Stimulated activated naive CD8-positive, alpha-beta T cell treated with anti-CD3 and anti-CD28 coated beads, Interleukin-15, Interleukin-2, amounts not matched to agents 100 U/mL and 50 U/mL, for 24 hours (primary cell): Measurements from ENCODE around the gene EHD4.

Experiments
- ATAC-seq: fragments of 150-1000 bp; cut with Tn5 transposase; one replicate; pipeline ENCODE4 v1.10.0; 2021
- DNase-seq: peaks from one replicate; pipeline ENCODE4 v3.0.0; 2021

The EHD4 gene

GRCh38 chr15:41957021-41957897 is 15.1 kb downstream of the EHD4 start:
- DNase-seq (no peak), ATAC-seq (peak; percentile 61)

- no peak for ATAC-seq
- no peak for DNase-seq
Observed at GRCh38 chr15:41955807-41956525, 16.4 kb downstream of the EHD4 start.

- no peak for DNase-seq
- no peak for ATAC-seq
Observed at GRCh38 chr15:41955100-41955499, 17.3 kb downstream of the EHD4 start.

GRCh38 chr15:41954036-41954435 is 18.3 kb downstream of the EHD4 start:
- ATAC-seq (no peak), DNase-seq (no peak)

- ATAC-seq: no peak
- DNase-seq: no peak
Observed at GRCh38 chr15:41952013-41952563, 20.3 kb downstream of the EHD4 start.

- ATAC-seq (no peak), DNase-seq (no peak)
Observed at GRCh38 chr15:41951571-41951970, 20.8 kb downstream of the EHD4 start.

GRCh38 chr15:41950489-41950888 is 21.9 kb downstream of the EHD4 start:
- ATAC-seq (no peak), DNase-seq (no peak)

- no peak for DNase-seq
- no peak for ATAC-seq
Observed at GRCh38 chr15:41950127-41950483, 22.3 kb downstream of the EHD4 start.

- ATAC-seq (no peak), DNase-seq (no peak)
Observed at GRCh38 chr15:41949401-41950126, 22.8 kb downstream of the EHD4 start.

- ATAC-seq (no peak), DNase-seq (no peak)
Observed at GRCh38 chr15:41948490-41948889, 23.9 kb downstream of the EHD4 start.

GRCh38 chr15:41946970-41947369 is 25.4 kb downstream of the EHD4 start:
- DNase-seq (no peak), ATAC-seq (no peak)

GRCh38 chr15:41945731-41946130 is 26.6 kb downstream of the EHD4 start:
- no peak for ATAC-seq
- DNase-seq: no peak

GRCh38 chr15:41945221-41945620 is 27.1 kb downstream of the EHD4 start:
- DNase-seq (no peak), ATAC-seq (no peak)

GRCh38 chr15:41944313-41944940 is 27.9 kb downstream of the EHD4 start:
- DNase-seq (no peak), ATAC-seq (no peak)

GRCh38 chr15:41943543-41944312 is 28.6 kb downstream of the EHD4 start:
- no peak for ATAC-seq

GRCh38 chr15:41942886-41943285 is 29.5 kb downstream of the EHD4 start:
- no peak for ATAC-seq
- DNase-seq: no peak

More at GRCh38 chr15:41943543-41944312, 28.6 kb downstream of the EHD4 start:
- DNase-seq: no peak

GRCh38 chr15:41941644-41942415 is 30.5 kb downstream of the EHD4 start:
- DNase-seq: no peak
- no peak for ATAC-seq

GRCh38 chr15:41940441-41940857 is 31.9 kb downstream of the EHD4 start:
- ATAC-seq (peak; percentile 82), DNase-seq (peak; percentile 62)

GRCh38 chr15:41939986-41940385 is 32.4 kb downstream of the EHD4 start:
- ATAC-seq (no peak), DNase-seq (no peak)

GRCh38 chr15:41937568-41937923 is 34.8 kb downstream of the EHD4 start:
- DNase-seq (no peak), ATAC-seq (no peak)
